Stimulated activated CD8-positive, alpha-beta memory T cell treated with anti-CD3 and anti-CD28 coated beads, Interleukin-15, amount 100 ng/mL, for 1 hour (primary cell): ENCODE data around the gene SOCS1.
"Not testable (repeated sequence)": the region's sequence is repeated elsewhere in the genome, so short reads cannot be mapped to it uniquely, and the experiment has no call there.

ENCODE experiments used
- DNase-seq: peaks from one replicate; pipeline ENCODE4 v3.0.0-alpha.2; 2020; ENCODE audit warnings: low read depth

The SOCS1 gene

GRCh38 chr16:11255737-11256660 lies at the start of gene SOCS1:
SOCS1 (minus strand) TSS chr16:11256204; CDS start chr16:11255478, 726 bp downstream.
- peak; percentile 70 for DNase-seq

- no peak for DNase-seq
Observed at GRCh38 chr16:11303405-11304138, 47.6 kb upstream of the SOCS1 start.

- DNase-seq = no peak
Observed at GRCh38 chr16:11302977-11303376, 47.0 kb upstream of the SOCS1 start.

GRCh38 chr16:11301645-11302501 lies 45.9 kb upstream of the SOCS1 start:
- no peak for DNase-seq

GRCh38 chr16:11300560-11300892 lies 44.5 kb upstream of the SOCS1 start:
- DNase-seq = no peak

GRCh38 chr16:11299865-11300559 lies 44.0 kb upstream of the SOCS1 start:
- no peak for DNase-seq

- not testable (repeated sequence) for DNase-seq
Observed at GRCh38 chr16:11298950-11299547, 43.0 kb upstream of the SOCS1 start.

GRCh38 chr16:11298143-11298900 lies 42.3 kb upstream of the SOCS1 start:
- DNase-seq = no peak

GRCh38 chr16:11297492-11298142 lies 41.6 kb upstream of the SOCS1 start:
- peak; percentile 39 for DNase-seq

GRCh38 chr16:11296706-11297491 lies 40.9 kb upstream of the SOCS1 start:
- DNase-seq = no peak

GRCh38 chr16:11296351-11296705 lies 40.3 kb upstream of the SOCS1 start:
- DNase-seq = no peak

GRCh38 chr16:11295672-11296071 lies 39.7 kb upstream of the SOCS1 start:
- no peak for DNase-seq

GRCh38 chr16:11292076-11292748 lies 36.2 kb upstream of the SOCS1 start:
- DNase-seq = no peak

GRCh38 chr16:11291091-11291703 lies 35.2 kb upstream of the SOCS1 start:
- no peak for DNase-seq

- no peak for DNase-seq
Observed at GRCh38 chr16:11290102-11290893, 34.3 kb upstream of the SOCS1 start.

GRCh38 chr16:11289696-11290095 lies 33.7 kb upstream of the SOCS1 start:
- DNase-seq = not testable (repeated sequence)

- no peak for DNase-seq
Observed at GRCh38 chr16:11289202-11289601, 33.2 kb upstream of the SOCS1 start.
